IMR-90 (cell line): ENCODE data around the gene FMN2. TPM values are rescaled to one million over a fixed set of nuclear protein-coding genes. Genes with fewer than 3 reads are reported as not detected.

Experiments used
- ATAC-seq: fragments of 200-7000 bp; cut with Tn5 transposase; 2 replicates; pipeline ENCODE4 v1.9.1; 2020; ENCODE audit warnings: low read depth, mild to moderate bottlenecking, moderate library complexity
- BruUV-seq: library from RNA; stranded (reverse); fragments of 400-500 nt; replicated peaks from 2 replicates; lab custom pipeline; 2021; lab: Mats Ljungman, UMichigan
- CTCF ChIA-PET: fragments of 300-600 bp; formaldehyde crosslinking; extraction: SDS; loops from one replicate; lab custom pipeline; 2021; ENCODE audit warnings: antibody characterized with exemption; lab: Yijun Ruan, JAX
- POLR2A ChIA-PET: fragments of 300-600 bp; sonication (Branson Sonifier 250); formaldehyde crosslinking; loops from one replicate; lab custom pipeline; 2022; ENCODE audit warnings: antibody characterized with exemption; ENCODE audit not compliant: unreplicated experiment; lab: Charles Lee
- DNase-seq: peaks from one replicate; pipeline ENCODE4 v3.0.0; 2013
- H2AFZ ChIP-seq: replicated peaks from 2 replicates; pipeline ENCODE3; 2013; ENCODE audit warnings: low read length, mild to moderate bottlenecking; ENCODE audit not compliant: poor library complexity
- H2AK5ac ChIP-seq: 2 replicates; pipeline ENCODE4 v1.6.1; 2013; ENCODE audit warnings: low read depth, low read length, inconsistent platforms
- H2AK9ac ChIP-seq: replicated peaks from 2 replicates; pipeline ENCODE3; 2013; ENCODE audit warnings: mild to moderate bottlenecking, low read depth, low read length, moderate library complexity; ENCODE audit not compliant: poor library complexity
- H2BK120ac ChIP-seq: 2 replicates; pipeline ENCODE4 v1.6.1; 2013; ENCODE audit warnings: low read depth, low read length, inconsistent platforms
- H2BK15ac ChIP-seq: 3 replicates; pipeline ENCODE4 v1.6.1; 2013; ENCODE audit warnings: low read depth, low read length, inconsistent platforms
- H2BK20ac ChIP-seq: 2 replicates; pipeline ENCODE4 v1.6.1; 2013; ENCODE audit warnings: low read depth, mild to moderate bottlenecking, inconsistent platforms, low read length, moderate library complexity
- H2BK5ac ChIP-seq: 2 replicates; pipeline ENCODE4 v1.6.1; 2013; ENCODE audit warnings: mild to moderate bottlenecking, low read depth, low read length, inconsistent platforms; ENCODE audit not compliant: poor library complexity, severe bottlenecking
- H3K14ac ChIP-seq: replicated peaks from 2 replicates; pipeline ENCODE4 v1.6.1; 2013; ENCODE audit warnings: low read depth, low read length, inconsistent platforms
- H3K18ac ChIP-seq: 2 replicates; pipeline ENCODE4 v1.6.1; 2013; ENCODE audit warnings: low read depth, low read length, control low read depth
- H3K23ac ChIP-seq: 2 replicates; pipeline ENCODE4 v1.6.1; 2013; ENCODE audit warnings: low read depth, low read length, inconsistent platforms
- H3K27ac ChIP-seq: 2 replicates; pipeline ENCODE4 v1.5.1; 2013; ENCODE audit warnings: mild to moderate bottlenecking, control low read depth, low read length; ENCODE audit not compliant: insufficient read depth
- H3K27me3 ChIP-seq: 2 replicates; pipeline ENCODE4 v1.6.1; 2013; ENCODE audit warnings: low read length; ENCODE audit not compliant: control insufficient read depth, insufficient read depth
- H3K36me3 ChIP-seq: 2 replicates; pipeline ENCODE4 v1.6.1; 2013; ENCODE audit warnings: low read length, mixed read lengths; ENCODE audit not compliant: control insufficient read depth, insufficient read depth
- H3K4ac ChIP-seq: 2 replicates; pipeline ENCODE4 v1.6.1; 2013; ENCODE audit warnings: low read depth, low read length, inconsistent platforms
- H3K4me1 ChIP-seq: 2 replicates; pipeline ENCODE4 v1.6.1; 2013; ENCODE audit warnings: low read length, mixed read lengths; ENCODE audit not compliant: control insufficient read depth, insufficient read depth
- H3K4me2 ChIP-seq: 2 replicates; pipeline ENCODE4 v1.6.1; 2013; ENCODE audit warnings: low read depth, mild to moderate bottlenecking, control low read depth, low read length, moderate library complexity
- H3K4me3 ChIP-seq: 2 replicates; pipeline ENCODE4 v1.5.1; 2013; ENCODE audit warnings: low read depth, mild to moderate bottlenecking, control low read depth, low read length, moderate library complexity; ENCODE audit not compliant: insufficient read depth
- H3K56ac ChIP-seq: 2 replicates; pipeline ENCODE4 v1.6.1; 2013; ENCODE audit warnings: low read length, inconsistent platforms; ENCODE audit not compliant: insufficient read depth; ENCODE audit errors: extremely low read depth
- H3K79me1 ChIP-seq, 2 experiments: 2 replicates each; pipeline ENCODE4 v1.6.1; 2013; ENCODE audit warnings: low read length in 2 of 2, inconsistent platforms in 1 of 2, low read depth in 1 of 2
- H3K9ac ChIP-seq: 2 replicates; pipeline ENCODE4 v1.6.1; 2013; ENCODE audit warnings: low read depth, low read length, control low read depth
- H3K9me1 ChIP-seq: 2 replicates; pipeline ENCODE4 v1.6.1; 2013; ENCODE audit warnings: low read length, inconsistent platforms; ENCODE audit not compliant: insufficient read depth
- H3K9me3 ChIP-seq: 2 replicates; pipeline ENCODE4 v1.6.1; 2013; ENCODE audit warnings: low read length; ENCODE audit not compliant: control insufficient read depth, insufficient read depth
- H4K20me1 ChIP-seq: 2 replicates; pipeline ENCODE4 v1.6.1; 2013; ENCODE audit warnings: low read length, inconsistent platforms; ENCODE audit not compliant: insufficient read depth
- H4K5ac ChIP-seq: 2 replicates; pipeline ENCODE4 v1.6.1; 2013; ENCODE audit warnings: mild to moderate bottlenecking, low read depth, low read length, control low read depth
- H4K8ac ChIP-seq, 2 experiments: 2 replicates each; pipeline ENCODE4 v1.6.1; 2013; ENCODE audit warnings: low read depth in 2 of 2, low read length in 2 of 2, control low read depth in 1 of 2, inconsistent platforms in 1 of 2
- H4K91ac ChIP-seq: 2 replicates; pipeline ENCODE4 v1.6.1; 2013; ENCODE audit warnings: low read depth, low read length, inconsistent platforms; ENCODE audit not compliant: insufficient read depth
- BHLHE40 ChIP-seq: fragments of 150-350 bp; IDR thresholded peaks from 2 replicates; pipeline ENCODE4 v1.6.1; 2016; ENCODE audit warnings: mild to moderate bottlenecking, low read depth, low read length
- CEBPB ChIP-seq: IDR thresholded peaks from 2 replicates; pipeline ENCODE4 v1.6.1; 2012; ENCODE audit warnings: low read depth, low read length, improper control_type of control experiment
- CHD1 ChIP-seq: IDR thresholded peaks from 2 replicates; pipeline ENCODE4 v1.6.1; 2012; ENCODE audit warnings: low read depth, low read length, improper control_type of control experiment
- FOS ChIP-seq: fragments of 150-350 bp; IDR thresholded peaks from 2 replicates; pipeline ENCODE4 v1.6.1; 2016; ENCODE audit warnings: low read depth, low read length
- MAFK ChIP-seq: IDR thresholded peaks from 2 replicates; pipeline ENCODE4 v1.6.1; 2012; ENCODE audit warnings: low read depth, low read length, improper control_type of control experiment
- MAZ ChIP-seq: IDR thresholded peaks from 2 replicates; pipeline ENCODE4 v1.6.1; 2012; ENCODE audit warnings: low read depth, mild to moderate bottlenecking, low read length, improper control_type of control experiment, moderate library complexity, borderline replicate concordance
- MXI1 ChIP-seq: IDR thresholded peaks from 2 replicates; pipeline ENCODE4 v1.6.1; 2012; ENCODE audit warnings: low read depth, mild to moderate bottlenecking, low read length, moderate library complexity, borderline replicate concordance
- NFE2L2 ChIP-seq: fragments of 150-350 bp; IDR thresholded peaks from 2 replicates; pipeline ENCODE4 v1.6.1; 2016; ENCODE audit warnings: low read depth, mild to moderate bottlenecking, low read length
- POLR2A ChIP-seq: IDR thresholded peaks from 2 replicates; pipeline ENCODE4 v1.6.1; 2012; ENCODE audit warnings: mild to moderate bottlenecking, low read depth, low read length
- RAD21 ChIP-seq: IDR thresholded peaks from 2 replicates; pipeline ENCODE4 v1.6.1; 2012; ENCODE audit warnings: low read length, improper control_type of control experiment
- RCOR1 ChIP-seq: IDR thresholded peaks from 2 replicates; pipeline ENCODE4 v1.6.1; 2012; ENCODE audit warnings: mild to moderate bottlenecking, low read length, improper control_type of control experiment; ENCODE audit not compliant: insufficient replicate concordance
- RFX5 ChIP-seq: IDR thresholded peaks from 2 replicates; pipeline ENCODE4 v1.8.0; 2012; ENCODE audit warnings: low read depth, mild to moderate bottlenecking, low read length, moderate library complexity
- SMC3 ChIP-seq: fragments of 150-350 bp; IDR thresholded peaks from 2 replicates; pipeline ENCODE4 v1.6.1; 2016; ENCODE audit warnings: low read depth, mild to moderate bottlenecking, antibody characterized with exemption, low read length, moderate library complexity
- USF2 ChIP-seq: fragments of 150-350 bp; IDR thresholded peaks from 2 replicates; pipeline ENCODE4 v1.6.1; 2017; ENCODE audit warnings: mild to moderate bottlenecking, antibody characterized with exemption, low read length, low read depth
- WGBS, 2 experiments: methylation state at CpG; one replicate each; pipeline versions ENCODE4 v1.1.5 to v1.1.7; 2013; ENCODE audit warnings: missing lambda C conversion rate in 2 of 2; ENCODE audit not compliant: insufficient read length in 1 of 2; ENCODE audit errors: extremely low coverage in 2 of 2; 5-methylcytosine and 5-hydroxymethylcytosine counted together
- dilution Hi-C: fragments of 300-500 bp; cut with HindIII; formaldehyde crosslinking; loops from one replicate; pipeline ENCODE4 v1.14.3; 2018; ENCODE audit warnings: low sequenced_read_pairs; ENCODE audit not compliant: unreplicated experiment
- in situ Hi-C: fragments of 300-500 bp; cut with MboI; formaldehyde crosslinking; loops from 3 replicates; pipeline ENCODE4 v1.14.3; 2019; ENCODE audit warnings: low sequenced_read_pairs, inconsistent platforms, mixed read lengths
- intact Hi-C: fragments of 100-400 bp; cut with micrococcal nuclease; formaldehyde crosslinking; loops from 2 replicates; pipeline ENCODE4 v1.10.0; 2022
- polyA plus RNA-seq, 3 experiments: library from polyadenylated mRNA; depleted of rRNA; stranded (reverse); fragments of >200 nt; gene quantifications; 2 replicates each; pipeline ENCODE4 v1.2.3, GENCODE V29; 2012; ENCODE audit warnings: low replicate concordance in 1 of 3
- total RNA-seq: library from RNA; depleted of rRNA; stranded (reverse); fragments of >200 nt; gene quantifications from 2 replicates; pipeline ENCODE4 v1.2.3, GENCODE V29; 2012
- TF ChIP-seq, protein P1 (sequence below): fragments of 150-350 bp; IDR thresholded peaks from 2 replicates; pipeline ENCODE4 v1.6.1; 2016; ENCODE audit warnings: low read depth, mild to moderate bottlenecking, low read length, moderate library complexity, borderline replicate concordance
- TF ChIP-seq, protein P2 (sequence below): conservative IDR thresholded peaks from 2 replicates; pipeline ENCODE4 v1.5.1; 2012; ENCODE audit warnings: mild to moderate bottlenecking, low read depth, low read length, improper control_type of control experiment

Gene FMN2
- total and polyA plus RNA-seq, 2 of the 4 experiments (the other 2 are of a cell fraction), result 29.0 to 35.8 TPM

- Histone ChIP-seq H3K14ac (no peak overlapping the region), H3K9me1 (no peaks in the 10 kb centered on the region), H2BK20ac (no peak overlapping the region), H3K27me3 (no peaks in the 10 kb centered on the region), H2AFZ (no peak overlapping the region), H2BK5ac (no peak overlapping the region), H2BK15ac (no peak overlapping the region), H3K23ac (no peak overlapping the region), H3K4me3 (no peak overlapping the region), H3K79me1 (peaks cover 6 to 10% of the 10 kb centered on the region in 2 experiments; a peak in 3 of 4 replicates), H3K4ac (no peak overlapping the region), H3K56ac (no peak overlapping the region), H4K20me1 (no peaks in the 10 kb centered on the region), H3K36me3 (peaks cover 1% of the 10 kb centered on the region; the same call in 1 of the 2 replicates), H3K4me2 (no peak overlapping the region), H3K18ac (no peak overlapping the region), H3K4me1 (no peaks in the 10 kb centered on the region), H4K91ac (no peak overlapping the region), H2AK9ac (no peak overlapping the region), H3K9ac (no peak overlapping the region), H4K8ac (no peak overlapping the region), H2AK5ac (no peak overlapping the region), H4K5ac (no peak overlapping the region), H3K9me3 (no peaks in the 10 kb centered on the region), H3K27ac (no peak overlapping the region), H2BK120ac (no peak overlapping the region)
- ATAC-seq, result no peak
- TF ChIP-seq CEBPB (no peak), MAZ (no peak), POLR2A (no peak), MAFK (no peak), RFX5 (no peak), RCOR1 (no peak), MXI1 (no peak), CHD1 (no peak), BHLHE40 (no peak), RAD21 (no peak), NFE2L2 (no peak), USF2 (no peak), SMC3 (no peak), FOS (no peak)
- TF ChIP-seq, protein P1, sequence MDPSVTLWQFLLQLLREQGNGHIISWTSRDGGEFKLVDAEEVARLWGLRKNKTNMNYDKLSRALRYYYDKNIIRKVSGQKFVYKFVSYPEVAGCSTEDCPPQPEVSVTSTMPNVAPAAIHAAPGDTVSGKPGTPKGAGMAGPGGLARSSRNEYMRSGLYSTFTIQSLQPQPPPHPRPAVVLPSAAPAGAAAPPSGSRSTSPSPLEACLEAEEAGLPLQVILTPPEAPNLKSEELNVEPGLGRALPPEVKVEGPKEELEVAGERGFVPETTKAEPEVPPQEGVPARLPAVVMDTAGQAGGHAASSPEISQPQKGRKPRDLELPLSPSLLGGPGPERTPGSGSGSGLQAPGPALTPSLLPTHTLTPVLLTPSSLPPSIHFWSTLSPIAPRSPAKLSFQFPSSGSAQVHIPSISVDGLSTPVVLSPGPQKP, result no peak
- TF ChIP-seq, protein P2, sequence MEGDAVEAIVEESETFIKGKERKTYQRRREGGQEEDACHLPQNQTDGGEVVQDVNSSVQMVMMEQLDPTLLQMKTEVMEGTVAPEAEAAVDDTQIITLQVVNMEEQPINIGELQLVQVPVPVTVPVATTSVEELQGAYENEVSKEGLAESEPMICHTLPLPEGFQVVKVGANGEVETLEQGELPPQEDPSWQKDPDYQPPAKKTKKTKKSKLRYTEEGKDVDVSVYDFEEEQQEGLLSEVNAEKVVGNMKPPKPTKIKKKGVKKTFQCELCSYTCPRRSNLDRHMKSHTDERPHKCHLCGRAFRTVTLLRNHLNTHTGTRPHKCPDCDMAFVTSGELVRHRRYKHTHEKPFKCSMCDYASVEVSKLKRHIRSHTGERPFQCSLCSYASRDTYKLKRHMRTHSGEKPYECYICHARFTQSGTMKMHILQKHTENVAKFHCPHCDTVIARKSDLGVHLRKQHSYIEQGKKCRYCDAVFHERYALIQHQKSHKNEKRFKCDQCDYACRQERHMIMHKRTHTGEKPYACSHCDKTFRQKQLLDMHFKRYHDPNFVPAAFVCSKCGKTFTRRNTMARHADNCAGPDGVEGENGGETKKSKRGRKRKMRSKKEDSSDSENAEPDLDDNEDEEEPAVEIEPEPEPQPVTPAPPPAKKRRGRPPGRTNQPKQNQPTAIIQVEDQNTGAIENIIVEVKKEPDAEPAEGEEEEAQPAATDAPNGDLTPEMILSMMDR, result no peak
- in situ Hi-C loops, result no loop called here
- dilution Hi-C loops, result no loop called here
- intact Hi-C loops, result no loop called here
- ChIA-PET CTCF (no interaction called here), POLR2A (no interaction called here)
- BruUV-seq, result no TSS peak
- 100% methylated on average over 2 of the region's 3 CpGs; no CpG with 5 or more reads in 1 of the 2 experiments for WGBS, 2 experiments
- DNase-seq, result no peak
Observed at GRCh38 chr1:240363914-240364313, 272.2 kb downstream of the FMN2 start.
